ENCODE measurements around the gene EGFL7. TPM values are rescaled to one million over a fixed set of nuclear protein-coding genes. Genes with fewer than 3 reads are reported as not detected.

EGFL7 gene
- total RNA-seq, 2 experiments from 2014 or later = 0.29 to 1.1 TPM

DNA sequence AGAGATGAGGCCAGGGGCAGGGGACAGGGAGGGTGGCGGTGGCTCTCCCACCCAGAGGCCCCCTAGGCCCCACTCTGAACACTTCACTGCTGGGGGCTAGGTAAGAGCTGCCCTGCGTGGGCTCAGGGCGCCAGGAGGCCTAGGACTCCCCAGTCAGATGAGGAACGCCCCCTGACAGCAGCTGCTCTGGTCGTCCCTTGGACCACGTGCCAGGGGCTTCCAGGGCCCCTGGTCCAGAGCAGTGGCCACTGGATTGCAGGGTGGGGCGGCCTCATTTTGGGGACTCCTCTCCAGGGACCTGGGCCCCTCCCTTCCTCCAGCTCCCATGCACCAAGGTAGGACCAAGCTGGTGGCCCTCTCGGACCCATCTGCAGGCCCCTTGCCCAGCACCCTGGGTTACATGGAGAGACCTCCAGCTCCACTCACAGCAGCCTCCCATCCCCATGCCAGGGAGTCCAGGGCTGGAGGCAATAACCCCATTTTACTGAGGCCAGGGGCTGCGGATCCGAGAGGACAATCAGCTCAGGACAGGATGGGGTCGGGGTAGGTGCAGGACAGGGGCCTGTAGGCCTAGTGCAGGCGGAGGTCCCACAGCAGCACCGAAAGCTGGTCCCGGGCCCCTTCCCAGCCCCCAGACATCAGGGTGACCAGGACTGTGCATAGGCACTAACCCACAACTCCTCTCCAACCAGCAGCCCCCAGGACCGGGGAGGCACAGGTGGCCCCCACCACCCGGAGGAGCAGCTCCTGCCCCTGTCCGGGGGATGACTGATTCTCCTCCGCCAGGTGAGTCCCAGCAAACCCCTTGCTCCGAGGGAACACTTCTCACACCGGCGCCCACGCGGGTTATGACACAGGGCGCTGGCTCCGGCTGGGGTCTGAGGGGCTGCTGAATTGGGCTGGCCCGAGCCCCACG, 1.5 kb downstream of the EGFL7 start:
- Mint-ChIP-seq H3K9me3 (ENCODE audit: low read depth) (no peaks in the 10 kb centered on the region), H3K4me1 (peaks cover 4% of the 10 kb centered on the region), H3K27me3 (peaks cover 15% of the 10 kb centered on the region), H3K36me3 (no peaks in the 10 kb centered on the region), H3K27ac (no peak overlapping the region), H3K4me3 (no peak overlapping the region)
- DNase-seq (no peak), ATAC-seq (no peak)
- CTCF ChIA-PET = interaction anchor here (1.6 to 2.2 kb wide), 3 partner anchors 15 to 179 kb away, joined by 3 to 8 read pairs (median 5); no protein-coding TSS in a partner anchor

DNA sequence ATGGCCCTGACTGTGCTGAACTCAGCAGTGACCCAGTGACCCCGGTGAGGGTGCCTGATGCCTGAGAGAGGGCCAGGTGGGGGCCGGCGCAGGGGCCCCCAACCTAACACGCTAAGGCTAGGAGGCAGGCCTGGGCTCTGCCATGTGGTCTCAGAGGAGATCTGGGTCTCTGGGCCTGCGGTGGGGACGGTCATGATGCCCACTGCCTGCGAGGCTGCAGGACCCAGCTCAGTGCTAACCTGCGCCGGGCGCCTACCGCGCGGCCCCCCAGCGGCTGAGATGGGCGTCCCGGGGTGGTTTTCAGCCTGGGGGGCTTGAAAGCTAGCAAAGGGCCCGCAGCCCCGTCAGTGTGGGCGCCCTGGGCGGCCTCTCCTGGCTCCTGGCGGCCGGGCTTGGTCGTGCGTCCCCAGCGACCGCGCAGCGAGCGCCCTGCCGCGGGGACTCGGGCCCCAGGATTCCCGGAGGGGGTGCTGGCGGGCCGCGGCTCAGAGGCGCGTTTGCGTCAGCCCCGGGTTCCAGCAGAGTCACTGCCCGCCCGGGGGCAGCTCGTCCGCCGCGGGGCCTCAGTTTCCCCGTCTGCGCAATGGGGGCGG, 2.5 kb downstream of the EGFL7 start:
- peak; percentile 54 for ATAC-seq
- no peak overlapping the region for H3K27ac Mint-ChIP-seq
- DNase-seq = no peak
- H3K4me1 Mint-ChIP-seq = peaks cover 2% of the 10 kb centered on the region
- H3K27me3 Mint-ChIP-seq = peaks cover 13% of the 10 kb centered on the region
- H3K9me3 Mint-ChIP-seq (ENCODE audit: low read depth) = no peaks in the 10 kb centered on the region
- H3K36me3 Mint-ChIP-seq = no peaks in the 10 kb centered on the region
- CTCF ChIA-PET = interaction anchor here (1.6 to 2.2 kb wide), 3 partner anchors 15 to 180 kb away, joined by 3 to 8 read pairs (median 5); no protein-coding TSS in a partner anchor
- H3K4me3 Mint-ChIP-seq = peak overlapping the region; percentile 36

DNA sequence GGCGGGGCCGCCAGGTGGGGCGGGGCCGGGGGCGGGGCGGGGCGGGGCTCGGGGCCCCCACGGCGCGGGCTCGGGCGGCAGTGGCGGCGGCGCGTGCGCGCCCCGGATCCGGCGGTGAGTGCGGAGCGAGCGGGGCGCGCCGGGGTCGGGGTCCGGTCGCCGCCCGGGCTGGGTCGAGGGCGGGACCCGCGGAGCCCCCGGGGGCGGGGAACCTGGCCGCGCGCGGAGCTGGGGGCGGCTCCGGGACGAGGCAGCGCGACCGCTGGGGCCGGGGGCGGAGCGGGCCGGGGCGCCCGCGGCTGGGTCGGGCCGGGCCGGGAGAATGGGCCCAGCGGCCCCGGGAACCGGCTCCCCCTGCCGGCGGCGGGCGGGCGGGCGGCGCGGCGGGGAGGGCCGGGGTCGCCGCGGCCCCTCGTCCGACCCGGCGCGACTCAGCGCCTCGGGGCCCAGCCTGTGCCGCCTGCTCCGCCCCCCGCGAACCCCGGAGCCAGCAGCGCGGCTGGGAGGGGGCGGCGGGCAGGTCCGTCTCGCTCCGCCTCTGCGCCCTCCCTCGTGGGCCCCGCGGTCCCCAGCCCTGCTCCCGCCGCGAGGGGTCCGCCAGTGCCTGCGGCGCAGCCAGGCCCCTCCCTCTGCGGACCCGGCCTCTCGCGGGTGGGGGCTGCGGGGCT, 3.1 kb downstream of the EGFL7 start:
- ATAC-seq (peak; percentile 52), DNase-seq (no peak)
- Mint-ChIP-seq H3K27me3 (peaks cover 13% of the 10 kb centered on the region), H3K36me3 (no peaks in the 10 kb centered on the region), H3K4me3 (no peak overlapping the region), H3K9me3 (ENCODE audit: low read depth) (no peaks in the 10 kb centered on the region), H3K4me1 (peaks cover 2% of the 10 kb centered on the region), H3K27ac (no peak overlapping the region)
- CTCF ChIA-PET = interaction anchor here (2.1 to 2.2 kb wide), 2 partner anchors 16 to 181 kb away, joined by 5 to 8 read pairs; no protein-coding TSS in a partner anchor

DNA sequence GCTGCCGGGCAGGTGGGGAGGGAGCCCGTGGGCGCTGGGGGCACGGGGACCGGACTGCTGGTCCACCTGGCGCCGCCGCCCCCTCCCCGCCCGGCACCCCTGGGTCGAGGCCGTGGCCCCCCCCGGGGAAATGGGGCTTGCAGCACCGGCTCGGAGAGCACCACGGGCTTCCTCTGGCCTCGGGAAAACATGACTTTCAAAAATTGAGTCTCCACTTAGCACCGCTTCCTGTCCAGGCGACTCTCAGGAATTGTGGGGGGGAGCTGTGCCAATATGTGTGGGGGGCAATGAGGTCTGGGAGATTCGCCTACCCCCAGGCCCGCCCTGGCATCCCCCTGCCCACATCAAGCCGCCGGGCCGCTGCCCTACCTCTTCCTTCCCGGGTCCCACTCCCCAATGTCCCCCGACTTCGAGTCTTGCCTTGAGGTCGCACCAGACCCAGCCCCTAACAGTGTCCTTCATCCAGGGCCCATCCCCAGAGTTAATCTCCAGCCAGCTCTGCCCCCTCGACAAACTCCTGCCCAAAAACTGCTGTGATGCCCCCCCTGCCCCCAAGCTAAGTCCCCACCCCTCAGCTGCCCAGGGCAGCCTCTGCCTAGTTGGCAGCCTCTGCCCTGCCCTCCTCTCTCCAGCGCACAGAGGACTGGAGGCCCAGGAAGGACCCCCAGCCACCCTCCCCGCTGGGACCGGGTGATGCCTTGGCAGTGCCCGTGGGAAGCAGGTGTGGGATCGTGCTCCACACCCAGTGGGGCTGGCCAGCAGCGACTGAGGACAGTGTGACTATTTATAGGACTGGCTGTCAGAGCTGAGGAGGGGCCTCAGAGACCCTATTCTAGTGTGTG, 3.9 kb downstream of the EGFL7 start:
- no peak for DNase-seq
- Mint-ChIP-seq H3K27me3 (peaks cover 13% of the 10 kb centered on the region), H3K9me3 (ENCODE audit: low read depth) (no peaks in the 10 kb centered on the region), H3K4me1 (peaks cover 2% of the 10 kb centered on the region), H3K27ac (no peak overlapping the region), H3K36me3 (no peaks in the 10 kb centered on the region), H3K4me3 (no peak overlapping the region)
- CTCF ChIA-PET = no interaction called here
- ATAC-seq = no peak

DNA sequence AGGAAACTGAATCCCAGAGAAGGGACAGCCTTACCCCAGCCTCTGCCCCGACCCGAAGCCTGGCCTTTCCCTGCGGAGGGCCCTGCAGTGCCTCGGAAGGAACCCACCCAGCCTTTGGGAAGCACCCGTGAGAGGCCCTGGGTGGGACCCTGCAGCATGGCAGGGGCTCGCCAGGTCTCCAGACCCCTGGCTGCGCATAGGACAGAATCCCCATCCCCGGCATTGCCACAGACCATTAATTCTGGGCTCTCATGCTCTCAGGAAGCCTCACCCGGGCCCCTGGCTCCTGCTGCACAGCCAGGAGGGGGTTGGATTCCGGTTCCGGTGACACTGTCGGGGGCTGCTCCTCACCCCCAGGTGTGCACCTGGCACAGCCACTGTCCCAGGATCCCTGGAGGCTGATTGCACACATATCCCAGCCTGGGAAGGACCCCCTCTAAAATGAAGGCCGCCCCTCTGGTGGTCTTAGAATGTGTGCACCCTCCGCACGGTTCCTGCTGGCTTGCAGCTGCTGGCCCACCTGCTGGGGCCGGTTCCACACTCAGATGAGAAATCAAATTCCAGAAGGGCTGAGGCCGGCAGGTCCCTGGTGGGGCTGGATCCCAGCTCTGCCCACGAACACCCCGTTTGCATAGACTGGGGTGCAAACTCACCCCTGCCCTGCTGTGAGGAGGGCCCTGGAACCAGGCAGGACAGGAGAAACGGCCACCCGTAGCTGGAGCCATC, 4.7 kb downstream of the EGFL7 start:
- DNase-seq (no peak), ATAC-seq (no peak)
- Mint-ChIP-seq H3K27me3 (peaks cover 13% of the 10 kb centered on the region), H3K4me3 (no peak overlapping the region), H3K4me1 (peaks cover 2% of the 10 kb centered on the region), H3K36me3 (no peaks in the 10 kb centered on the region), H3K27ac (no peak overlapping the region), H3K9me3 (ENCODE audit: low read depth) (no peaks in the 10 kb centered on the region)
- CTCF ChIA-PET = no interaction called here

DNA sequence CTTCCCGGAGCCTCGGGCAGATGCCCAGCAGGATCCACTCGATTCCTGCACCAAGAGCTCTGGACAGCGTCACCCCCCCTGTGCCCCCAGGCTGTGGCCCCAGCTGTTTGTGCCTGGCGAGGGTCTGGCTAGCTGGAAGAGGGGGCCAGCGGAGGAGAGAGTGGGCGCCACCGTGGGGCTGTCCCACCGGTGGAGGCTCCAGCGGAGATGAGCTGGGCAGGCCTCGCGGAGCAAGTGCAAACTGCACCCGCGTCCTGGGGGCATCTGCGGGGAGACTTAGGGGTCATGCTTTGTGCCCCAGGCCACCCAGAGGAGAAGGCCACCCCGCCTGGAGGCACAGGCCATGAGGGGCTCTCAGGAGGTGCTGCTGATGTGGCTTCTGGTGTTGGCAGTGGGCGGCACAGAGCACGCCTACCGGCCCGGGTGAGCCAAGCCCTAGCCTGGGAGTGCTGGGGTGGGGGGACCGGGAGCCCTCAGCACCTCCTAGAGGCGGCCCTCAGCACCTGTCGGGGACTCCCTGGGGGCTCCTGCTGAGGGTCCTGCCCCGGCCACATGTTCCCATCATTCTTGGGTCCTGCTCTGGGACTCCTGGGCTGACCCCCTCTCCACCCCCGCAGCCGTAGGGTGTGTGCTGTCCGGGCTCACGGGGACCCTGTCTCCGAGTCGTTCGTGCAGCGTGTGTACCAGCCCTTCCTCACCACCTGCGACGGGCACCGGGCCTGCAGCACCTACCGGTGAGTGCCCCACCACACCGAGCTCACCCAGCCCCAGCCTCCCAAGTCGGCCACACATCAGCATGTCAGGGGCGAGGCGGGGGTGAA, 5.4 kb downstream of the EGFL7 start:
- Mint-ChIP-seq H3K27ac (no peak overlapping the region), H3K9me3 (ENCODE audit: low read depth) (no peaks in the 10 kb centered on the region), H3K4me1 (peaks cover 2% of the 10 kb centered on the region), H3K27me3 (peaks cover 13% of the 10 kb centered on the region), H3K36me3 (no peaks in the 10 kb centered on the region), H3K4me3 (no peak overlapping the region)
- CTCF ChIA-PET = interaction anchor here (1.4 kb wide), 1 partner anchor 184 kb away, joined by 3 read pairs; no protein-coding TSS in a partner anchor
- ATAC-seq (no peak), DNase-seq (no peak)

DNA sequence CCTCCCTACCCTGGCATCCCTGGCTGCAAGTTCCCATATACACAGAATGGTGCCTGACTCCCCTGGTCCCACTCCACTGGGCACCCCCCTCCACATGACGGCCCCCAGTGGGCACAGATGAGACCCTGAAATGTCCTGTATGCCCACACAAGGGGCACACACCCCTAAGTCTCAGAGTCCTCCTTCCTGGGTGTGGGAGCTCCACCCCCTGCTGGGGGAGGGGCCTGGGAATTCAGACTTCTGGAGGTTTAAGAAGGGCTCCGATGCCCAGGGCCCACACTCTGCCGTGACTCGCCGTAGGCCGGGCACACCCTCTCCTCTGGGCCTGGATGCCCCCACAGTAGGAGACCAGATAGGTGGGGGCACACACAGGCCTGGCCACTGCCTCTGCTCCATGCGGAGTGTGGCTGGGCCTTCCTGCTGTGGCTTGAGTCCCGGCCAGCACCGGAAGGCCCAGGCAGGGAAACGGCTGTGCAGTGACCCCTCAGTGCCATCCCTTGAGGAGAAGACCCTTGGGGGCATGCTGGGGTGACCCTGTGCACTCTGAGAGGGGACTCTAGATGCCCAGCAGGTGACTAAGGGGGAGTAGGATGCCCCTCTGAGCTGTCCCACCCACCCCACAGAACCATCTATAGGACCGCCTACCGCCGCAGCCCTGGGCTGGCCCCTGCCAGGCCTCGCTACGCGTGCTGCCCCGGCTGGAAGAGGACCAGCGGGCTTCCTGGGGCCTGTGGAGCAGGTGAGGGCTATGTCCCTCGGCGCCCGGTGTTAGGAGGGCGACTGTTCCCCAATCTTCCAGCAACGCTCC, 6.5 kb downstream of the EGFL7 start:
- H3K4me3 Mint-ChIP-seq = no peak overlapping the region
- no peaks in the 10 kb centered on the region for H3K36me3 Mint-ChIP-seq
- peaks cover 2% of the 10 kb centered on the region for H3K4me1 Mint-ChIP-seq
- H3K27me3 Mint-ChIP-seq = peaks cover 13% of the 10 kb centered on the region
- DNase-seq (no peak), ATAC-seq (no peak)
- no peak overlapping the region for H3K27ac Mint-ChIP-seq
- CTCF ChIA-PET = interaction anchor here (1.4 kb wide), 1 partner anchor 185 kb away, joined by 3 read pairs; no protein-coding TSS in a partner anchor
- no peaks in the 10 kb centered on the region for H3K9me3 Mint-ChIP-seq (ENCODE audit: low read depth)

DNA sequence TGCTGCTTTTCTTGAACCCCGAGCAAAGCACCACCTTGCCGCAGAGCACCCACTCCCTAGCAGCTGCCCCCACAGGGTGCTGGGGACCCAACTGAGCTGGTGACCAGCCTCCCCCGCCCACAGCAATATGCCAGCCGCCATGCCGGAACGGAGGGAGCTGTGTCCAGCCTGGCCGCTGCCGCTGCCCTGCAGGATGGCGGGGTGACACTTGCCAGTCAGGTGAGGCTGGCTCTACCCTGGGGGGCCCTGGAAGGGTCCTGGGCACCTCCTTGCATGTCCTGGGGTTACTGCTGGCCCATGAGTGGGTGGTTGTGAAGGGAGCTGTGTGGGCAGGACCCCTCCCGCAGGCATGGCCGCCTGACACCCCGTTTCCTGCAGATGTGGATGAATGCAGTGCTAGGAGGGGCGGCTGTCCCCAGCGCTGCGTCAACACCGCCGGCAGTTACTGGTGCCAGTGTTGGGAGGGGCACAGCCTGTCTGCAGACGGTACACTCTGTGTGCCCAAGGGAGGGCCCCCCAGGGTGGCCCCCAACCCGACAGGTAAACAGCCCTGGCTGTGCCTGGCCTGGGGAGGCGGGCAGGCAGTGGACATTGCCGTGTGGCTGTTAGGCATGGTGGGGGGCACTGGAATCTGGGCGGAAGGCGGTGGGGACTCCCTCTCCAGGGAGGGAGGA, 7.2 kb downstream of the EGFL7 start:
- Mint-ChIP-seq H3K9me3 (ENCODE audit: low read depth) (no peaks in the 10 kb centered on the region), H3K4me3 (no peak overlapping the region), H3K27me3 (peaks cover 9% of the 10 kb centered on the region), H3K4me1 (peaks cover 2% of the 10 kb centered on the region), H3K36me3 (no peaks in the 10 kb centered on the region), H3K27ac (no peak overlapping the region)
- DNase-seq (no peak), ATAC-seq (no peak)
- CTCF ChIA-PET = interaction anchor here (1.4 kb wide), 1 partner anchor 185 kb away, joined by 3 read pairs; no protein-coding TSS in a partner anchor

DNA sequence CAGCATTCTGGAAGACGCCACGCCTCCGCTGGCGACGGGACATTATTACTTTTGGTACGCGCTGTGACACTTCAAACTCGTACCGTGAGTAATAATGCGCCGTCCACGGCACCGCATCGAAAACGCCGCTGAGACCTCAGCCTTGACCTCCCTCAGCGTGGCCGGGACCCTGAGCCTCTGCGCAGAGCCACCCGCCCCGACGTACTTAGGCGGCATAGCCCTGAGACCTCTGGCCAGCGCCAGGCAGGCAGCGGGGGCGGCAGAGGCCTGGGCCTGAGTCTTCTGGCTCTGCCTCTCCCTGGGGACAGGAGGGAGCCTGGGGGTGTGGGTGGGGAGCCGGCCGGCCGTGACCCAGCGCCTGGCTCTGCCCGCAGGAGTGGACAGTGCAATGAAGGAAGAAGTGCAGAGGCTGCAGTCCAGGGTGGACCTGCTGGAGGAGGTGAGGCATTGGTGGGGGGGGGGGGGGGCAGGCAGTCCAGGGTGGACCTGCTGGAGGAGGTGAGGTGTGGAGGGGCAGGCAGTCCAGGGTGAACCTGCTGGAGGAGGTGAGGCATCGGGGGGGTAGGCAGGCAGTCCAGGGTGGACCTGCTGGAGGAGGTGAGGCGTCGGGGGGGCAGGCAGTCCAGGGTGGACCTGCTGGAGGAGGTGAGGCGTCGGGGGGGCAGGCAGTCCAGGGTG, 8.0 kb downstream of the EGFL7 start:
- Mint-ChIP-seq H3K9me3 (ENCODE audit: low read depth) (no peaks in the 10 kb centered on the region), H3K36me3 (no peaks in the 10 kb centered on the region), H3K4me3 (no peak overlapping the region), H3K4me1 (peaks cover 2% of the 10 kb centered on the region), H3K27me3 (peaks cover 6% of the 10 kb centered on the region), H3K27ac (no peak overlapping the region)
- CTCF ChIA-PET = interaction anchor here (0.7 to 2.4 kb wide), 13 partner anchors 10 to 185 kb away, joined by 3 to 33 read pairs (median 5); partner anchors contain the start of genes AGPAT2 and EGFL7
- ATAC-seq = no peak
- no peak for DNase-seq

DNA sequence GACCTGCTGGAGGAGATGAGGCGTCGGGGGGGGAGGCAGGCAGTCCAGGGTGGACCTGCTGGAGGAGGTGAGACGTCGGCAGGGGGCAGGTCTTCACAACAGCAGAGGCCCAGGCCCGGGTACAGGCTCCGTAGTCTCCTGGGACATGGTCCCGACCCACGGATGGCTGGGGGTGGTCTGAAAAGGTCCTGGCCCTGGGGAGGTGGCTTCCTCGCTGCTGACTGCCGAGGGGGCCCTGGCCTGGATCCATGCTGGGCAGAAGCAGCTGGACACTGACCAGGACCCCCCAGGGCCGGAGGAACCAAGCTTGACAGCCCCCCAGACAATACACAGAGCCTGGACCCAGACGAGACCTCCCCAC, 8.5 kb downstream of the EGFL7 start:
- Mint-ChIP-seq H3K27ac (no peak overlapping the region), H3K9me3 (ENCODE audit: low read depth) (no peaks in the 10 kb centered on the region), H3K36me3 (no peaks in the 10 kb centered on the region), H3K4me3 (no peak overlapping the region), H3K4me1 (peaks cover 2% of the 10 kb centered on the region), H3K27me3 (peaks cover 6% of the 10 kb centered on the region)
- CTCF ChIA-PET = interaction anchor here (0.7 to 2.4 kb wide), 19 partner anchors 10 to 399 kb away, joined by 3 to 33 read pairs (median 4); partner anchors contain the start of genes AGPAT2, EGFL7 and SAPCD2
- no peak for DNase-seq
- ATAC-seq = peak; percentile 6

All from activated CD8-positive, alpha-beta memory T cell treated with anti-CD3 and anti-CD28 coated beads, Interleukin-2, amount 10 ng/mL, durations not matched to agents 7 days and 5 days (primary cell).